ENCODE data around the gene PAGR1.
"Not testable (repeated sequence)": the region's sequence is repeated elsewhere in the genome, so short reads cannot be mapped to it uniquely, and the experiment has no call there.

PAGR1 gene

GRCh38 chr16:29860218-29860617 lies 44.3 kb downstream of the PAGR1 start:
- no peak for TF ChIP-seq CTCF (IDR thresholded peaks at IDR 0.05; ENCODE audit: low read depth, low read length, missing control alignments)
- no peak for DNase-seq (ENCODE audit: low read depth)
- H3K4me3 ChIP-seq (ENCODE audit: low read depth, low read length) = no peak overlapping the region

- peak overlapping the region; percentile 93 for H3K4me3 ChIP-seq (ENCODE audit: low read depth, low read length)
- no peak for TF ChIP-seq CTCF (IDR thresholded peaks at IDR 0.05; ENCODE audit: low read depth, low read length, missing control alignments)
- DNase-seq (ENCODE audit: low read depth) = no peak
These were observed 46.5 kb downstream of the PAGR1 start for GRCh38 chr16:29862383-29862883.

- DNase-seq (ENCODE audit: low read depth) = peak; percentile 93
- H3K4me3 ChIP-seq (ENCODE audit: low read depth, low read length) = peak within 1 kb of the TSS; percentile 93
- peak; percentile 81 for TF ChIP-seq CTCF (IDR thresholded peaks at IDR 0.05; ENCODE audit: low read depth, low read length, missing control alignments)
These were observed 47.1 kb downstream of the PAGR1 start, which contains the start of gene CDIPT for GRCh38 chr16:29862884-29863668. TSS of gene CDIPT (minus strand) at chr16:29863226. CDS start at chr16:29862857, 369 bp downstream.

GRCh38 chr16:29863669-29863984 lies 47.7 kb downstream of the PAGR1 start:
- no peak for DNase-seq (ENCODE audit: low read depth)
- no peak for TF ChIP-seq CTCF (IDR thresholded peaks at IDR 0.05; ENCODE audit: low read depth, low read length, missing control alignments)
- peak overlapping the region; percentile 26; the same call in 1 of the 2 replicates for H3K4me3 ChIP-seq (ENCODE audit: low read depth, low read length)

GRCh38 chr16:29864205-29864604 lies 48.3 kb downstream of the PAGR1 start:
- no peak overlapping the region for H3K4me3 ChIP-seq (ENCODE audit: low read depth, low read length)
- DNase-seq (ENCODE audit: low read depth) = no peak
- no peak for TF ChIP-seq CTCF (IDR thresholded peaks at IDR 0.05; ENCODE audit: low read depth, low read length, missing control alignments)

GRCh38 chr16:29868396-29869009 lies 52.6 kb downstream of the PAGR1 start:
- no peak for DNase-seq (ENCODE audit: low read depth)
- TF ChIP-seq CTCF (IDR thresholded peaks at IDR 0.05; ENCODE audit: low read depth, low read length, missing control alignments) = no peak
- no peak overlapping the region for H3K4me3 ChIP-seq (ENCODE audit: low read depth, low read length)

GRCh38 chr16:29869067-29869466 lies 53.1 kb downstream of the PAGR1 start:
- not testable (repeated sequence) for H3K4me3 ChIP-seq (ENCODE audit: low read depth, low read length); DNase-seq (ENCODE audit: low read depth)

Data from GM12864 (cell line).